Stomach (tissue), 4 donors: ENCODE data around the gene EEIG1.

ENCODE experiments used
- EP300 ChIP-seq: sonication (generic); formaldehyde crosslinking; IDR thresholded peaks from one replicate; pipeline ENCODE4 v1.6.1; 2017; ENCODE audit warnings: antibody characterized with exemption
- POLR2A ChIP-seq, 4 donors: fragments of 450-650 bp; IDR thresholded peaks; one replicate each; pipeline ENCODE4 v1.6.1; 2016; ENCODE audit warnings: antibody characterized with exemption in 4 of 4, control low read depth in 2 of 4, mild to moderate bottlenecking in 1 of 4, moderate library complexity in 1 of 4
- POLR2AphosphoS5 ChIP-seq, 3 donors: sonication (generic); formaldehyde crosslinking; IDR thresholded peaks; one replicate each; pipeline ENCODE4 v1.6.1; 2016; ENCODE audit warnings: antibody characterized with exemption in 3 of 3
- TF ChIP-seq, protein P1 (sequence below), 7 experiments: fragments of 450-650 bp in 4 of 7; fragments of 200-600 bp in 3 of 7; sonication (generic) in 3 of 7; IDR thresholded peaks; one replicate each; pipeline ENCODE4 v1.5.1; 2016 to 2019; ENCODE audit warnings: antibody characterized with exemption in 7 of 7, control low read depth in 2 of 7, mild to moderate bottlenecking in 1 of 7

DNA sequence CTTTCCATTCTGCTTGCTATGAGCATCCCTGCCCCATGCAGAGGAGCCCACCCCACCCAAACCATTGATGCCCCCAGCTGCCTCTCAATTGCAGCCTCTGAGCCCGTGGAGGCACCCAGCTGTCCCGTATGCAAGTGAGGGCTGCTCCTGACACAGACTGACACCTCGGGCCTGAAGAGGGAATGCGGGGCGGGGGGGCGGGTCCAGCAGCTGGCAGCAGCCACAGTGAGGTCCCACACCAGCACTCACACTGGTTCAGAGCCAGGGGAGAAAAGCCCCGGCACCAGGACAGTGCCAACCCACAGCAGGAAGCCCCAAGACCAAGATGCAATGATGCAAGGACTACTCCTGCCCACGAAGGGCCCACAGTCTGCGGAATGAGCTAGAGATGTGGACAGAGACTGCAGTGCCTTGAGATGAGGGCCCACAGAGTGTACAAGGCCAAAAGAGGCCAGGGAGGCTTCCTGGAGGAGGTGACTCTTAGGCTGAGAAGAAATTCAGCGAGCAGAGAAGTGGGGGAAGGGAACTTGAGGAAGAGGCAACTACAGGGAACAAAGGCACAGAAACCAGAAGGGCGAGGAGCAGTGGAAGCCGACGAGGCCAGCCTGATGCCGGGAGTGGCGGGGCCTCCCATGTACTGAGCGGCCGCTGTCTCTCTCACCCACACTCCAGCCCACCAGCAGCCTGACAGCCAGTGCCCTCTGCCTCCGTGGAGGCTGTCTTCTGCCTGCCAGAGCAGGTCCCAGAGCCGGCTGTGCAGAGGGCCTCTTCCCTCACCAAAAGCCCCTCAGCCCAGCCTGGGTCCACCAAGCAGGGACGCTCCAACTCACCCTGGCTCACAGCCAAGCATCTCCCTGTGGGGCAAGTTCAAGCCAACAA is 9.2 kb downstream of the EEIG1 start:
- TF ChIP-seq, protein P1, sequence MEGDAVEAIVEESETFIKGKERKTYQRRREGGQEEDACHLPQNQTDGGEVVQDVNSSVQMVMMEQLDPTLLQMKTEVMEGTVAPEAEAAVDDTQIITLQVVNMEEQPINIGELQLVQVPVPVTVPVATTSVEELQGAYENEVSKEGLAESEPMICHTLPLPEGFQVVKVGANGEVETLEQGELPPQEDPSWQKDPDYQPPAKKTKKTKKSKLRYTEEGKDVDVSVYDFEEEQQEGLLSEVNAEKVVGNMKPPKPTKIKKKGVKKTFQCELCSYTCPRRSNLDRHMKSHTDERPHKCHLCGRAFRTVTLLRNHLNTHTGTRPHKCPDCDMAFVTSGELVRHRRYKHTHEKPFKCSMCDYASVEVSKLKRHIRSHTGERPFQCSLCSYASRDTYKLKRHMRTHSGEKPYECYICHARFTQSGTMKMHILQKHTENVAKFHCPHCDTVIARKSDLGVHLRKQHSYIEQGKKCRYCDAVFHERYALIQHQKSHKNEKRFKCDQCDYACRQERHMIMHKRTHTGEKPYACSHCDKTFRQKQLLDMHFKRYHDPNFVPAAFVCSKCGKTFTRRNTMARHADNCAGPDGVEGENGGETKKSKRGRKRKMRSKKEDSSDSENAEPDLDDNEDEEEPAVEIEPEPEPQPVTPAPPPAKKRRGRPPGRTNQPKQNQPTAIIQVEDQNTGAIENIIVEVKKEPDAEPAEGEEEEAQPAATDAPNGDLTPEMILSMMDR (IDR thresholded peaks at IDR 0.05), result no peak
- no peak for TF ChIP-seq POLR2A (IDR thresholded peaks at IDR 0.05)
- TF ChIP-seq POLR2AphosphoS5 (IDR thresholded peaks at IDR 0.05), result no peak
- no peak for TF ChIP-seq EP300
